Hepatocyte (in vitro differentiated cells): ENCODE measurements around the gene COL17A1.

Source experiments
- CTCF ChIP-seq: fragments of 200-600 bp; sonication (generic); IDR thresholded peaks from 2 replicates; pipeline ENCODE4 v1.5.1; 2016; ENCODE audit warnings: antibody characterized with exemption, mild to moderate bottlenecking; ENCODE audit not compliant: poor library complexity
- EZH2phosphoT487 ChIP-seq: fragments of 200-600 bp; sonication (generic); IDR thresholded peaks from one replicate; pipeline ENCODE4 v1.6.1; 2018; ENCODE audit warnings: antibody characterized with exemption, mild to moderate bottlenecking, low read depth, moderate library complexity; ENCODE audit not compliant: unreplicated experiment, severe bottlenecking

GRCh38 chr10:103982639-103983038 is 103.0 kb downstream of the COL17A1 start:
- TF ChIP-seq CTCF (no peak), EZH2phosphoT487 (no peak)
